Progenitor cell of endocrine pancreas (in vitro differentiated cells): ENCODE results near the gene C21orf58. TPM values are rescaled to one million over a fixed set of nuclear protein-coding genes. Genes with fewer than 3 reads are reported as not detected.

Experiments
- DNase-seq: peaks from one replicate; pipeline ENCODE4 v3.0.0; 2021; ENCODE audit warnings: low spot score; ENCODE audit not compliant: unreplicated experiment
- H3K27ac Mint-ChIP-seq: 2 replicates; pipeline ENCODE4 v1.8.0; 2021; ENCODE audit warnings: mild to moderate bottlenecking, moderate library complexity, mixed read lengths
- H3K27me3 Mint-ChIP-seq: 2 replicates; pipeline ENCODE4 v1.8.0; 2021; ENCODE audit warnings: mixed read lengths
- H3K36me3 Mint-ChIP-seq: 2 replicates; pipeline ENCODE4 v1.8.0; 2022; ENCODE audit warnings: mixed read lengths; ENCODE audit not compliant: insufficient read depth
- H3K4me1 Mint-ChIP-seq: 2 replicates; pipeline ENCODE4 v1.8.0; 2021; ENCODE audit warnings: low read depth, mixed read lengths
- H3K4me3 Mint-ChIP-seq: 2 replicates; pipeline ENCODE4 v1.8.0; 2021; ENCODE audit warnings: low read depth, mild to moderate bottlenecking, moderate library complexity, mixed read lengths
- H3K9me3 Mint-ChIP-seq: 2 replicates; pipeline ENCODE4 v1.8.0; 2021; ENCODE audit warnings: low read depth, mixed read lengths
- CTCF ChIP-seq: fragments of 200-600 bp; sonication (generic); IDR thresholded peaks from one replicate; pipeline ENCODE4 v1.5.0; 2021; ENCODE audit warnings: antibody characterized with exemption, mild to moderate bottlenecking; ENCODE audit not compliant: unreplicated experiment
- total RNA-seq: library from RNA; stranded (reverse); gene quantifications from 2 replicates; pipeline ENCODE4 v1.2.1, GENCODE V29; 2021

The C21orf58 gene
- total RNA-seq, 1 donor from 2014 or later = 31.5 TPM

GRCh38 chr21:46368533-46369285, 45.0 kb upstream of the C21orf58 start:
- Mint-ChIP-seq H3K36me3 (peaks cover 17% of the 10 kb centered on the region), H3K27ac (peak overlapping the region; percentile 56), H3K9me3 (no peaks in the 10 kb centered on the region), H3K4me3 (no peak overlapping the region), H3K4me1 (no peaks in the 10 kb centered on the region), H3K27me3 (no peaks in the 10 kb centered on the region)
- TF ChIP-seq CTCF = no peak
- DNase-seq = no peak

GRCh38 chr21:46366966-46367365, 43.3 kb upstream of the C21orf58 start:
- peaks cover 19% of the 10 kb centered on the region for H3K36me3 Mint-ChIP-seq
- no peak overlapping the region for H3K27ac Mint-ChIP-seq
- H3K9me3 Mint-ChIP-seq = no peaks in the 10 kb centered on the region
- TF ChIP-seq CTCF = no peak
- no peak for DNase-seq
- no peaks in the 10 kb centered on the region for H3K27me3 Mint-ChIP-seq
- H3K4me3 Mint-ChIP-seq = no peak overlapping the region
- no peaks in the 10 kb centered on the region for H3K4me1 Mint-ChIP-seq

GRCh38 chr21:46366561-46366960, 42.9 kb upstream of the C21orf58 start:
- Mint-ChIP-seq H3K4me3 (no peak overlapping the region), H3K27ac (no peak overlapping the region), H3K27me3 (no peaks in the 10 kb centered on the region), H3K4me1 (no peaks in the 10 kb centered on the region), H3K36me3 (peaks cover 21% of the 10 kb centered on the region), H3K9me3 (no peaks in the 10 kb centered on the region)
- TF ChIP-seq CTCF = no peak
- DNase-seq = no peak

GRCh38 chr21:46366091-46366490, 42.4 kb upstream of the C21orf58 start:
- Mint-ChIP-seq H3K9me3 (no peaks in the 10 kb centered on the region), H3K27me3 (no peaks in the 10 kb centered on the region), H3K36me3 (peaks cover 22% of the 10 kb centered on the region), H3K4me3 (no peak overlapping the region), H3K4me1 (no peaks in the 10 kb centered on the region), H3K27ac (no peak overlapping the region)
- DNase-seq = no peak
- no peak for TF ChIP-seq CTCF

GRCh38 chr21:46363698-46364097, 40.0 kb upstream of the C21orf58 start:
- no peak for DNase-seq
- no peaks in the 10 kb centered on the region for H3K9me3 Mint-ChIP-seq
- peaks cover 23% of the 10 kb centered on the region for H3K36me3 Mint-ChIP-seq
- H3K27me3 Mint-ChIP-seq = no peaks in the 10 kb centered on the region
- TF ChIP-seq CTCF = no peak
- no peak overlapping the region for H3K27ac Mint-ChIP-seq
- no peak overlapping the region for H3K4me3 Mint-ChIP-seq
- no peaks in the 10 kb centered on the region for H3K4me1 Mint-ChIP-seq
